T1000 (cell line): ENCODE data around the gene CTBP2.
"Not testable (repeated sequence)": the region's sequence is repeated elsewhere in the genome, so short reads cannot be mapped to it uniquely, and the experiment has no call there.

ENCODE experiments used
- DNase-seq: peaks from one replicate; lab custom pipeline; 2025; ENCODE audit warnings: mixed read lengths; lab: John Stamatoyannopoulos, UW

CTBP2 gene

DNA sequence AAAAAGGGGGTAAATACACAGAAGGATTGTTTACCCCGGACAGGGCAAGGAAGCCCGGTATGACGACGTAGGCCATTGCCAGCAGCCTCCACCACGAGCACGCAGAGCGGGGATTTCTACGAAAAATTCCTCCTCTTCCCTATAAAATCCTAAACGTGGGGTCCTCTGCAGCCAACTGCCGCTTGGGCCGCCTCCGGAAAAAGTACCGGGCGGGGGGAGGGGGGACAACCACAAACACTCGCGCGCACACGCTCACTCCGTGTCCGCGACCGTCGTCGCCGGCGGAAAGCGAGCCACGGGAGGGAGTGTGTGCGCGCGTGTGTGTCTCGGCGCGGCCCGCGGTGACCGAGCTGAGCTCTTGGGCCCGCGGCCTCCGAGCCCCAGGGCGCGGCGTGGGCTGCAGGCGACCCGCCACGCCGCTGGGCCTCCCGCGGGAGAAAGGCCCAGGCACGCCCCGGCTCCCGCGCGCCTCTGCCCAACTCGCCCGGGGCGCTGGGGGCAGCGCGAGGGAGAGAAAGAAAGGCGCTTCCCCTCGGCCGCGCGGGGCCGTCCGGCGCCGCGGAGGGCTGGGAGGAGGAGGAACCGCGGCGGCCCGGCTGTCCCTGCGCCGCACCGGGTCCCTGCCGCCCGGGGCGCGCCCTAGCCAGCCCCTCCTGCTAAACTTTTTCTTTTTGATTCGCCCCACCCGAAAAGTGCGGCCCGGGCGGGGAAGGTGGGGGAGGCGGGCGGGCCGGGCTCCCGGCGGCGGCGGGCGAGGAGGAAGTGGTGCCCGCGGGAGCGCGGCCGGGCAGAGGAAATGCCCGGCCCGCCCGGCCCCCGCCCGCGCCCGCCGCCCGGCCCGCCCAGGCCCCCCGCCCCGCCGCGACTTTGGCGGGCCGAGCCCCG is 1.5 kb downstream of the CTBP2 start:
- DNase-seq: peak; percentile 15

DNA sequence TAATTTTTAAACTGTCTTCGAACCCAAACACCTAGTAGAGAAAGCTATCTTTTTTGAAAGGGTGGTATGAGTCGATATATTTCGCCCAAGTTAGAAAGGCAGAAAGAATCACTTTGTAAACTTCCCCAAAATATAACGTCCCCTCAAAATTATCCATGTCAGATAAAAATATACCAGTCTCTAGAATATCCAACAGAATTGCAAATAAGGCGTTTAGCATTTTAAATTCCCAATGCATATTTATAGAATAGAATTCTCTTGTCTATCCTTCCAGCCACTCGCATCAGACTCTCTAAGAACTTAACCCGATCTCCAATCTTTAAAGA is 2.1 kb downstream of the CTBP2 start:
- no peak for DNase-seq

DNA sequence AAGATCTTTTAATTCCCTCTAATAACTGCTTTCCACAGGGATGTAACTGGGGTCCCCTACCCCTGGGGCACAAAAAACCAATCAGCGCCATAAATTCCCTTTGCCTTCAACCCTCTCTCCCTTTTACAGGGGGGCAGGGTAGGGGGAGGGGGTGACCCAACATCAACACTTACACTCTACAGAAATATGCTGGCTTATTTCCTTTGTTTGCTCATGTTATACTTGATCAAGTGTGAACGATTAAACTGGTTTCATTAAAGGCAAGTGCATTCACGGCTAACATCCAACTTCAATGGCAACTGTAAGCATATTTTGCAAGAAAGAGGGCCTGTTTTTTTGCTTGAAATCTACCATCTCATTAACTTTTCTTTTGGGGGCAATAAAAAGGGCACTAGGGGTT is 2.9 kb downstream of the CTBP2 start:
- DNase-seq: no peak

DNA sequence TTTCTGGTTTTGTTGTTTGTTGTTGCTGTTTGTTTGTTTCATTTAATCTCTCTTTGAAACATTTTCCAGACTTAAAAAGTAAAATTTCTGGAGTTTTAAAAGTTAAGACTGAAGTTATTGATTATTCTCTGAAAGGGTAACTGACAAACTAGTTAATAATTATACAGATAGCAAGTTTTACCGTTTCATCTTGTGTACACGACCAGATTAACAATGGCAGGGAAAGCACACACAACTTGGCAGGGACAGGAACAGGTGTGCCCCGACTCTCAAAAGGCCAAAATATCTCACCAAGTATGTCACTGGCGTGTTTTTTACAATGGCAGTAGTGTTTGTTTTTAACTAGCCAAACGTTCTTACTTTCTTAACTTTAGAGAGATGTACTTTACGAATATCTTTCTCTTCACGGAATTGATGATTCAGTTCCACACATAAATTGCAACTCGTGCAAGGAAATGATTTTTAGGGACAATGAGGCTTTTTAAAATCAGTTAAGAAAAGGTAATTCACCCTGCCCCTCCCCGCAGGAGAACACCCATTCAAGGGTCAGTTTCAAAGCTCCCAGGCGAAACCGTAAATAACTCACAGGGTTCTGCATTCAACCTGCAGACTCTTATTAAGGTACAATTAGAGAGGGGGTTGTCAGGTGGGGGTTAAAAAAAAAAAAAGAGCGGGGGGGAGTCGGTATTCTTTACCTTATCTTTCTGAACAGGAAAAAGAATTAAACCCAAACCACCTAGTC is 3.5 kb downstream of the CTBP2 start:
- DNase-seq: no peak

DNA sequence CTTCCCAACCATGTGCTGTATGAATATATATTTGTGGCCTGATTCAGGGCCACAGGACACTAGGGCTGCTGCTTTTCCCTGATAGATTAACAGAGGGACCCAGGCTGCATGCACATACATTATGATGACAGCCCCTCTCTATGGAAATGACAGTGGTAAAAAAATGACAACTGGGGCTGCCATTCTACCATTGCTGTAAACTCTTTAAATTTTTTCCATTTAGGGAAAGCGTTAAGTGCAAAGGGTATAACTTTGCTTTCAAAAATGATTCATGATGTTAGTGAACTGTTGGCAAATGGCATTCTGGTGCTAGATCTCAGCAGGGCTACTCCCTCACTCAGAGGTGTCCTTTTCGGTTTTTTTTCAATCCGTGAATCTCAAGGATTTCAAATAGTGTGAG is 4.2 kb downstream of the CTBP2 start:
- DNase-seq: no peak

DNA sequence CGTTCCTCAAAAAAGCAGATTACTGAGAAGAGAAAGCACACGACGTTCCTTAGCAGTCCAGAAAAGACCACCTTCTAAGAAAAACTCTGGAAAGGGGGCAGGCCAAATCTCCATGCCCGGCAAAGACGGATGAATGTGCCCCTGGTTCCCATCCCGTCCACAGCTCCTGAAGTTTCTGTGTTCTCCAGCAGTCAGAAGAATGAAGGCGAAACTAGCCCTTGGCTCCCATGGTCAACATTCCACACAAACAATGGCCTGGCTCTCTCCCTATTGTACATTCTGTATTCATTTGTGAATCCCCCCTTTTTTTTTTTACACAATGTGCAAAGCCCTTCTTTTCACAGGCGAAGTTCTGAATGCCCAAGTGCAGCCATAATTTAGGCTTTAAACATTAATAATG is 5.3 kb downstream of the CTBP2 start:
- DNase-seq: no peak

DNA sequence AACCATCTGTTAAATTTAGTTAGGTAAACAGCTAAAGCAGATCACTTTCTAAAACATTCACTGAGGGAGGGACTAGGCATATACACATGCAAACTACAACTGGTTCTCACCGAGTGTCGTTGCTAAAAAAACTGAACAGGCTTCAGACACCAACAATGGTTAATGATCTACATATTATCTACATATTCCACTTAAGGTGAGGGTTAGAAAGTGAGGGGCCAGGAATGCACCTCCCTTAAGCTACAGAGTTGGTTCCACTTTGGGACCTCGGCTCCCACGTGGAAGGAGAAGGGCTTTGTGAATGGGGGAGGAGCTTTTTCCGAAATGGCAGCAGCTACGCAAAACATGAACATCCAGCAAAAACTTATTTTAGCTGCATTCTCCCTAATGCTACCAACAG is 5.8 kb downstream of the CTBP2 start:
- no peak for DNase-seq

DNA sequence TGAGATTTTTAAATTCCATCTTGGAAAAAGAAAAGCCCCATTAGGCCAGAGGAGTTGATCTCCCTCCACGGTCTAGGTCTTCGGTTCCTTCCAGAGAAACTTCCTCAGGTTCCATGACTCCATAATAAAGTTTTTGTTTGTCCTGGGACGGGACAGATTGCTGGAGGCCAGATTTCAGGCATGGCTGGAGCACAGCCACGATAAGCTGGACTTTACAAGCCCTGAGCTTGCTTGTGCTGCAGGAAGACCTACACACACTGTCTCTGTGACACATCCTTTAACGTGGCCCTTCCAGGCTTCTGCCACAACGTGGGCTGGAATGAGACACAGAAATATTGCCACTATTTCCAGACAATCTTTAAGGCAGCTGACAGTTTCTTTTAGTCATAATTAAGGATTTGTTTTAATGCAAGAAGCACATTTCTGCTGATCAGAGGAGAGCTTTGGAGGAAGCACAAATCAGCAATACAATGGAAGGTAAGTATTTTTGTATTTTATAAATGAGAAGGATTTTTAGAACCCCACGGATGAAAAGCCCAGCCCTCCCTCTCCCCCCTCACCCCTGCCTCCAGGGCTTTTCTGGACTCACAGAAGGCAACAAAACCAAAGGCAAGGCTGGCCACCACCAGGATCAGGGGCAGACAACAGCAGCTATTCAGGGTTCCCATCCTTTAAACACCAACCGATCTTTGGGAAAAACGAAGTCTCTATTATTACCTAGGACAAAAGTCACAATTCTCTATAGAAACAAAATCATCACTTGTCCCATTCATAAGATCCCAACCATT is 6.5 kb downstream of the CTBP2 start:
- no peak for DNase-seq

DNA sequence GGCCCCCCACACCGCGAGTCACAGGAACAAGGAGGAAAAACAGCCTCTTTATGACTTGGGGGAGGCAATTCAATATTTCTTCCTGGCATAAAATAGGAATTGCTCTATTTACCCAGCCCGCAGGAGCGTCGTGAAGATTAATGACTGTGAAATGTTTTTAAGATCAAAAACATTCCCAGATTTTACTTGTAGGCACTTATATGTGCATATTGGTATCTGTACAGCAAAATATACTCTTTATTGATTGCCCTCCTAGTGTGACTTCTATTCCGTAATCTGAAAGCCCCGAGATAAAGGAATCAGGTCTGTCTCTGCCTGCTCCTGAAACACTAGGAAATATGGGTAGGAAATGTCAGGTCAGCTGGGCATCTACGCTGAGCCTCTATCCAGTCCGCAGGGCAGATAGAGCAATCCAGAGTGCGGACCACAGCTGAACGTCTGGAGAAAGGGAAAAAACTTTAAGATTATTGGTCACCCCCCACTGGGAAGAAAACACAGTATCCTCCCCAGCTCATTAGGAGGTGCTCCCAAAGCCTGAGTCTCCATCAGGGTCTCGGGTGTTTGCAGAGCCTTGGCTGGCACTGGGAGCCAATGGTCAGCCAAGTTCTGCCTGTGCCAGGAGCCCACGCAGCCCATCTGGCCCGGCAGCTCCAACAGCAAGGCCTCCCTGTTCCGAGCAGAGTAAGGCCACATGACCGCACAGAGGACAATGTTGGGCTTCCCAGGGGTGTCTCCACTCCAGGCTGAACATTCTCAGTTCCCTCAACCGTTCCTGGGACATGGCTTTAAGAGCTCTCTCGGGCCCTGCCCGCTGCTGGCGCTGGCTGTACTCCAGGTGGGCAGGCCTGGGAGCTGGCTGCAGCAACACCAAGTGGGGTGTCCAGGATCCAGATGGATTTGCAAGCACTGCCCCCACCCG is 7.7 kb downstream of the CTBP2 start:
- DNase-seq: no peak

DNA sequence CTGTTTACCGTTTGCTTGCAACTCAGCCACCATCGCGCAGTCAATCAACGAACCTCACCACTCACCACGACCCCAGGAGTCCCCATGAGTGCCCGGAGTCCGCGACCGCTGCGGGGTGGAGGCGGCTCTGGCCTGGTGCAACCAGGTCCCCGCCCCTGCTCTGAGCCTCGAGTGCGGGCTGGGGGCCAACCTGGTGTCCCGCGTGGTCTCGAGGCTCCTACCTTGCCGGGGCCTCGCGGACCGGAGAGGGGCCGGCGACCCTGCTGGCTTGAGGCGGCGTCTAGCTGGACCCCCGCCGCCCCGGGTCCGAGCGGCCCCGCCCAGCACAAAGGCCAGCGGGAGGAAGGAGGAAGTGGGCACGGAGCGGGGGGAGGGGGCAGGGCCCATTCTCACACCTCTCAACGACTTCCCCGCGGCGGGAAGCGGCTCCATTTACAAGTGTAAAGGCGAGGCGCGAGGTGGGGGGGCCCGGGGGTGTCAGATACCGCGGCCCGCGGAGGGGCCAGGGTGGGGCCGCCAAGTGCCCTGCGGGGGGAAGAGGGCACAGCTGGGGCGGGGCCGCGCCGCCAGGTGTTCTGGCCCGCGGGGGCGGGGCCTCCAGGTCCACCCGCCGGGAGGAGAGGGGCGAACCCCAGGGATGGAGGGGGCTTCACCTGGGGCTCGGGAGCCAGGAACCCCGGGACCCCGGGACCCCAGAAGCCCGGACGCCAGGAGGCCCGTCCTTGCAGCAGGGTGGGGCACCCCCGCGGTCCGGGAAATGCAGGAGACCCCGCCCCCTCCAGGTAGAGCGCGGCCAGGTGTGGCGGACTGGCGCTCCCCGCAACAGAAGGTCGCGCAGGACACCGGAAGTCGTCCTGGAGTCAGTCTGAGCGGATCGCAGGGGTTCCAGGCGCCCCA is 8.6 kb downstream of the CTBP2 start:
- no peak for DNase-seq

DNA sequence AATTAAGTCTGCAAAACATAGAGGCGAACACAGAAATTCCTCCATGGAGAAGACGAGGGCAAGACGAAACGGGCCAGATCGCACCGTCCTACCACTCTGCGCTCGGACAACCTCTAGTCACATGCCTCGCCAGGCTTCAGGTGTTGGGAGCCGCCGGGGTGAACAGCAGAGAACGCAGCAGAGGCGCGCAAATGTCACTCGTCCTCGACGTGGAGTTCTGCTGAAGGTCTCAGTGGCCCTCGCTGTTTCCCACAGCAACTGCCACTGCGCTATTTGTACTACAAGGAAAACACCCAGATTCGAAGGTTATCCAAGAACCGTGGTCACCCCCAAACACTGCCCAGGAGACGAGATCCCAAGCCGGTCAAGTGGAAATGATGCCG is 9.2 kb downstream of the CTBP2 start:
- no peak for DNase-seq

DNA sequence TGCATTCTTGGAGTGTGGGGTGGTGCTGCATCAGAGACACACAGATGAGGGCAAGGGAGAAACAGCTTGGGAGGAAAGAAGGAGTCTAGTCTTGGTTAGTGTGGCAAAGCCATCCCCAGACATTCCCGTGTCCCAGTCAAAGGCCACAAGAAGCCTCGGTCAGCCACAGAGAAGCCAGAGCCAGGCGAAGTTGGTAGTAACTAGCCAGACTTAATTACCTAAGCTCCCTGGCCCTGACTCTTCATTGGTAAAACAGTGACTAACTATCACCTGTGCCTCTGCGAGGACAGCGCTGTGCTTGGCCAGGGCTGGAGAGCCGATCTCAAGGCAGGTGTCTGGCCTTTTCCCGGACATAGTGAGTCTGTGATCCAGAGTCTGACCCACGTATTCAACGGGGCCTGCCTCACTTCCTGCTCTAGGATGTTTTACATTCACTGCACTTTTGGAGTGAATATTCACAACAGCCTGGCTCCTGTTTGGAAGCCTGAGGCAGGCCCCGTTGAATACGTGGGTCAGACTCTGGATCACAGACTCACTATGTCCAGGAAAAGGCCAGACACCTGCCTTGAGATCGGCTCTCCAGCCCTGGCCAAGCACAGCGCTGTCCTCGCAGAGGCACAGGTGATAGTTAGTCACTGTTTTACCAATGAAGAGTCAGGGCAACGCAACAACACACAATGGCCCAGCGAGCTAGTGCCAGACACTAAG is 9.8 kb downstream of the CTBP2 start:
- not testable (repeated sequence) for DNase-seq

DNA sequence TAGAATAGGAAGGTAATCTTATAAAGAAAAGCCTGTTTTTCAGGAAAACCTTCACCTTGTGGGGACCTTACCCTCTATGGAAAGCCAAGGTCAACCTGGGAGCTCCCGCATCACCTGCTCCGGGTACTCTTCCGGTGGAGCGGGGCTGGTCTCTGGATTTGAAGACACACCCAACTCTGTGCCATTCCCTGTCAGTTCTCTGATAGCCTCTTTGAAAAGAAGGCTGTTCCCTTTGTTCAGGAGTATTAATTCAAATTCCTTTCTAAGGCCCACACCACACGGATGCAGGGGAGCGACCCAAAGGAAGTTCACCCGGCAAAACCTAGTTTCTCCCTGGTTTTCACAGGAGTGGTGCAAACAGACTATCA is 10.7 kb downstream of the CTBP2 start:
- no peak for DNase-seq

DNA sequence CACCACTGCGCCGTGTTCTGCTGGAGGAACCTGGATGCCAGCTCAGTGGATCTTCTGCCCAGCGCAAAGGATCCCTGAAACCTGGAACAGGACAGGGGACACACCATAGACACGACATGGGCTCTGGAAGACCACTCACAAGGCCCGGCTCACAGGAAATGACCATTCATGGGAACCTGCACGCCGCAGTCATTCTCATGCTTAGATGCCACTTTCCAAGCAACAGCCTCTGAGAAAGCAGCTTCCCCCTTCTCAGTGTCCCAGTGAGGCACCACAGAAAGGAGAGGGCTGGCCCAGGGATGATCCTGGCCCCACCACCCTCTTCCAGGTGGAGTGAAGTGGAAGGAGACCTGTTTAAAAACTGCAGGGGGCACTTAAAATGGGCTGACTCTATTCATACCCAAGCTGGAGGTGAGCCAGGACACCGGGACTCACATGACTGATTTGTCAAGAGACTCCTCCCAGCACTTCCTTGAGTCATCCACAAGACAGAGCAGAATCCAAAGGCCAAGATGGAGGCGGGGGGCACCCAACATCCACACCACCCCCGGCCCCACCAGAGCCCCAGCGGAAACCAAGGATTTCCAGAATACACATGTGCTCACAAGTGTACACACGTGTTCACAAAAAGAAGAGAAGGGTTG is 11.2 kb downstream of the CTBP2 start:
- DNase-seq: no peak

DNA sequence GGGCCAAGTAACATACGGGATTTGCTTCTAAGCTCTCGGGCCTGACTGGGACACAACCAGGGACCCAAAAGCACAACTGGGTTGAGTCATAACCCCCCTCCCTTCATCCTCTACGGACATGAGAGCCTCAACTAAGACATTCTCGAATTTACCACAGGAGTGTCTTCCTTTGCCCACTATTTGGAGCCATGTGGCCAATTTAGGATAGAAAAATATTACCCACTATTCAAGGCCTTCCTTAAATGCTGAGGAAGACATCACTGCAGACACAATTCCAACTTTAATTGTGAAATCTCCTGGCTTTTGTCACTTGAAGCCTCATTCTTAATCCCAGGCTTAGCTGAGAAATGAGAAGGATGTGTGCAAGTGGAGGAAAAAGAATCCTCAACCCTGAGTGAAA is 11.8 kb downstream of the CTBP2 start:
- DNase-seq: no peak

DNA sequence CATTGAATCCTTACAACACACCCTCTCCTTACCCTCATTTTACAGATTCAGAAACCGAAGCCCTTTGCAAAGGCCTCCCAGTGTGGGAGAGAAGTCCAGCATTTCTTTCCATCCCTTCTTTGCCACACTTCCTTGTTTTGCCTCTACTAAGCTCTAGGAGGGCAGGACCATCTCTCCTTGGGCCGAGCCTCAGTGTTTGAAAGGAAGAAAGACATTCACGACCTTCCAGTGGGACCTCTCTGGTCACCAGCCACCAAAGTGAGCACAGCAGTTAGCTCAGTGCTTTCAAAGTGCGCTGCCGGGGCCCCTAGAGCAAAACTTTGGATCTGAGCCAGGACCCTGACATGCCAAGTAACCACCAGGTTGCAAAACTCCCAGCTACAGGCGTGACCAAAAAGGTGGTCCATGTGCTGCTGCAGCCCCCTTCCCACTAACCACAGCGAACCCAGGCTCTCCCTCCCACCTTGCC is 12.4 kb downstream of the CTBP2 start:
- no peak for DNase-seq

DNA sequence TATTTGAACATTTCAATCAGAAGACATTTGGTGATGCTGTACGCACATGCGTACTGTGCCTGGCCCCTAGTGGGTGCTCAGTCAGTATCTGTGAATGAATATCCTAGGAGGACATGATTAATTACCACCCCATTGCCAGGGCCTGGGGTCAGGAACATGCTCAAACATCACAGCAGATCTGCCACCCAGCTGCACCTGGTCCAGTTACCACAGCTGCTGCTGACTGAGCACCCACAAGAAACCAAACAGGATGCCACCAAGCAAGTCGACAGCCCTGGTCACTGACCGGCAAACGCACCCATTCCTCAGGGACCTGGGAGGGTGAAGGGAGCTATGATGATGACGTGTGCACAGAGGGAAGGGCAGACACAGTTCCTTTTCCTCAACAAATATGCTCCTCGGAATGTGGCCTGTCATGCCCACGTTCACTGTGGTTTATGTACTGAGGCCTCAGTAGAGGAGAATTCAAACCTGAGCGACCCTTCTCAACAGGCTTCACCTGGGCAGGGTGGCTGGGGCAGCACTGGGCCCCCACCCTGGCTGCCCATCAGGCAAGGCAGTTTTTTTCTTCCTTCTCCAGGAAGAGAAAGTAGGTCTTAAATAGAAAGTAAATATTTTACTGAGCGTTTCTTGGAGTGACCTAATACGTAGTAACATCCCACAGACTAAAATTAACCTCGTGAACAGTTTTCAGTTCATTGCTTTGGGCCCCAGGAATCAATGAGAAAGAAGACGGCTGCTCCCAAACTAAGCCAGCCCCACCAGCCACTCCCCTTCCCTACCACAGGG is 13.4 kb downstream of the CTBP2 start:
- no peak for DNase-seq

DNA sequence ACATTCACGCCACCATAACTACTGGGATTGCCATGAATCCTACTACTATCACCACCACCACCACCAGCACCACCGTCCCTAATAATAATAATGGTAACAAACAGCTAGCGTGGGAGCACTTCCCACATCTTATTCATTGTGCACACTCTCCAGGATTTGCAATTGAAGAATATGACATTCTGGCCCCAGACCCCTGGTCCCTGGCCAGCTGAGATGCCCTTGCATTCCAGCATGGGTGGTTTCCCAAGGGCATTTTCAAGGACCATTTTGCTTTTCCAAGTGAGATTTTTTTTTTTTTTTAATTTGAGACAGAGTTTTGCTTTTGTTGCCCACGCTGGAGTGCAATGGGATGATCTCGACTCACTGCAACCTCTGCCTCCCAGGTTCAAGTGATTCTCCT is 14.7 kb downstream of the CTBP2 start:
- DNase-seq: no peak
